K562 (cell line): ENCODE data around the gene TEP1. TPM values are rescaled to one million over a fixed set of nuclear protein-coding genes. Genes with fewer than 3 reads are reported as not detected.

Experiments
- ATAC-seq: fragments of 200-7000 bp; cut with Tn5 transposase; 3 replicates; pipeline ENCODE4 v1.9.1; 2020; ENCODE audit warnings: moderate library complexity
- BruUV-seq: library from RNA; stranded (reverse); fragments of 400-500 nt; replicated peaks from 2 replicates; lab custom pipeline; 2021; lab: Mats Ljungman, UMichigan
- CTCF ChIA-PET: fragments of 300-600 bp; formaldehyde crosslinking; extraction: SDS; loops from one replicate; lab custom pipeline; 2021; ENCODE audit warnings: low intra/inter-chr PET ratio; lab: Yijun Ruan, JAX
- POLR2A ChIA-PET: fragments of 300-600, 350-650 bp; sonication (Branson Sonifier 250); formaldehyde crosslinking; extraction: SDS; loops from one replicate; lab custom pipeline; 2021; ENCODE audit warnings: antibody characterized with exemption, inconsistent platforms; lab: Yijun Ruan, JAX
- DNase-seq, 4 experiments: peaks; one replicate each; pipeline versions ENCODE4 v3.0.0 to v3.0.0-alpha.2; 2011 to 2018; ENCODE audit warnings: low spot score in 3 of 4, mixed read lengths in 3 of 4; ENCODE audit errors: extremely low read depth in 1 of 4
- FAIRE-seq: peaks from 2 replicates; lab custom pipeline; 2011; peaks lifted over from hg19 to GRCh38; lab: Jason Lieb, UNC
- H2AFZ ChIP-seq: 2 replicates; pipeline ENCODE4 v1.6.0; 2011; ENCODE audit warnings: low read depth, low read length, control low read depth, inconsistent platforms
- H3K27ac ChIP-seq: fragments of 200-600 bp; 3 replicates; pipeline ENCODE4 v1.8.0; 2011; ENCODE audit warnings: low read depth, mild to moderate bottlenecking, control low read depth, inconsistent platforms, low read length, moderate library complexity, mixed read lengths; ENCODE audit errors: extremely low read depth
- H3K27me3 ChIP-seq, 2 experiments: fragments of 300-600 bp in 1 of 2; 2 replicates in 1 of 2; 3 replicates in 1 of 2; pipeline versions ENCODE4 v1.6.0 to v1.8.0; 2011; ENCODE audit warnings: inconsistent platforms in 2 of 2, low read length in 2 of 2, mild to moderate bottlenecking in 1 of 2, mixed read lengths in 1 of 2, moderate library complexity in 1 of 2; ENCODE audit not compliant: control insufficient read depth in 2 of 2, insufficient read depth in 2 of 2
- H3K36me3 ChIP-seq: fragments of 300-600 bp; 3 replicates; pipeline ENCODE4 v1.8.0; 2011; ENCODE audit warnings: mild to moderate bottlenecking, low read length, inconsistent platforms; ENCODE audit not compliant: control insufficient read depth, insufficient read depth
- H3K4me1 ChIP-seq, 2 experiments: fragments of 200-600 bp in 1 of 2; replicated peaks in 1 of 2; 2 replicates in 1 of 2; 3 replicates in 1 of 2; pipeline versions ENCODE4 v1.5.1 to v1.8.0; 2011; ENCODE audit warnings: inconsistent platforms in 2 of 2, low read length in 2 of 2, mild to moderate bottlenecking in 1 of 2, mixed read lengths in 1 of 2, moderate library complexity in 1 of 2; ENCODE audit not compliant: control insufficient read depth in 2 of 2, insufficient read depth in 2 of 2
- H3K4me2 ChIP-seq: 2 replicates; pipeline ENCODE4 v1.6.1; 2011; ENCODE audit warnings: low read length, control low read depth, inconsistent platforms, mixed read lengths; ENCODE audit not compliant: insufficient read depth
- H3K4me3 ChIP-seq: fragments of 200-600 bp; sonication (generic), shearing (Covaris generic); 2 replicates; pipeline ENCODE4 v1.5.1; 2016; ENCODE audit warnings: control low read depth, inconsistent platforms
- H3K79me2 ChIP-seq: fragments of 200-600 bp; 3 replicates; pipeline ENCODE4 v1.8.0; 2011; ENCODE audit warnings: low read length, inconsistent platforms; ENCODE audit not compliant: control insufficient read depth, insufficient read depth
- H3K9ac ChIP-seq, 2 experiments: 2 replicates each; pipeline versions ENCODE4 v1.6.0 to v1.6.1; 2011; ENCODE audit warnings: low read depth in 2 of 2, low read length in 2 of 2, control low read depth in 1 of 2, inconsistent platforms in 1 of 2, mild to moderate bottlenecking in 1 of 2, mixed read lengths in 1 of 2; ENCODE audit not compliant: insufficient read depth in 1 of 2
- H3K9me1 ChIP-seq: one replicate; pipeline ENCODE4 v1.6.0; 2011; ENCODE audit warnings: inconsistent platforms, mild to moderate bottlenecking, low read length, moderate library complexity; ENCODE audit not compliant: control insufficient read depth, insufficient read depth
- H3K9me3 ChIP-seq: replicated peaks from 2 replicates; pipeline ENCODE4 v1.5.1; 2011; ENCODE audit warnings: low read depth, low read length, inconsistent platforms; ENCODE audit not compliant: control insufficient read depth, insufficient read depth
- H4K20me1 ChIP-seq: replicated peaks from 2 replicates; pipeline ENCODE4 v1.6.1; 2011; ENCODE audit warnings: low read length, inconsistent platforms, mixed read lengths; ENCODE audit not compliant: control insufficient read depth, insufficient read depth
- MYC ChIP-seq, 2 experiments: fragments of 250-450 bp in 1 of 2; sonication (Bioruptor Pico) in 1 of 2; IDR thresholded peaks; 2 replicates each; pipeline versions ENCODE4 v1.5.1 to v1.6.1; 2012 to 2021; ENCODE audit warnings: low read depth in 2 of 2, borderline replicate concordance in 1 of 2, improper control_type of control experiment in 1 of 2, low read length in 1 of 2, mild to moderate bottlenecking in 1 of 2, moderate library complexity in 1 of 2
- RFX5 ChIP-seq: IDR thresholded peaks from 2 replicates; pipeline ENCODE4 v1.6.1; 2011; ENCODE audit warnings: low read depth, mild to moderate bottlenecking, improper control_type of control experiment, low read length
- U2AF1 ChIP-seq: fragments of 200-400 bp; formaldehyde crosslinking; optimal IDR thresholded peaks from 2 replicates; pipeline ENCODE3; 2017; ENCODE audit warnings: mild to moderate bottlenecking, low read depth, low read length, moderate library complexity
- U2AF2 ChIP-seq: fragments of 200-400 bp; formaldehyde crosslinking; optimal IDR thresholded peaks from 2 replicates; pipeline ENCODE3; 2017; ENCODE audit warnings: low read depth, mild to moderate bottlenecking, low read length
- ZBTB8A ChIP-seq: fragments of 450-650 bp; IDR thresholded peaks from 2 replicates; pipeline ENCODE4 v1.6.1; 2018; ENCODE audit warnings: mild to moderate bottlenecking, moderate library complexity; ENCODE audit not compliant: partially characterized antibody
- WGBS: fragments of 100-300 bp; shearing (Covaris generic); methylation state at CpG from one replicate; pipeline ENCODE4 v1.1.6; 2016; ENCODE audit warnings: low coverage, mixed read lengths; ENCODE audit not compliant: insufficient coverage; ENCODE audit errors: missing lambda C conversion rate; 5-methylcytosine and 5-hydroxymethylcytosine counted together
- in situ Hi-C: fragments of 300-500 bp; cut with MboI; formaldehyde crosslinking; loops from 4 replicates; pipeline ENCODE4 v1.15.0; 2018; ENCODE audit warnings: inconsistent platforms, mixed read lengths
- intact Hi-C: fragments of 100-400 bp; cut with micrococcal nuclease; formaldehyde crosslinking; loops from 2 replicates; pipeline ENCODE4 v1.14.2; 2022
- polyA plus RNA-seq, 8 experiments: library from polyadenylated mRNA; depleted of rRNA in 4 of 8; stranded (reverse) in 5 of 8; unstranded in 3 of 8; fragments of >200 nt; fragmentation: Nextera tagmentation in 2 of 8; fragmentation: Illumina TruSeq in 1 of 8; extraction: Ambion mirVana in 2 of 8; extraction: Trizol in 1 of 8; gene quantifications; 2 replicates each; pipeline versions ENCODE4 v1.2.1 to v1.2.3, GENCODE V29; 2011 to 2014; ENCODE audit warnings: inconsistent platforms in 1 of 8, missing spikeins in 1 of 8
- total RNA-seq, 7 experiments: library from RNA; depleted of rRNA in 6 of 7; stranded (reverse); fragments of >200 nt in 6 of 7; fragmentation: Illumina TruSeq in 2 of 7; extraction: Trizol in 2 of 7; gene quantifications; 2 replicates each; pipeline versions ENCODE4 v1.2.1 to v1.2.3, GENCODE V29; 2011 to 2021; ENCODE audit warnings: low replicate concordance in 1 of 7
- TF ChIP-seq, protein P1 (sequence below): fragments of 250-450 bp; sonication (Bioruptor Pico); IDR thresholded peaks from 2 replicates; pipeline ENCODE4 v1.5.0; 2021
- TF ChIP-seq, protein P2 (sequence below): fragments of 250-450 bp; sonication (Bioruptor Pico); IDR thresholded peaks from 2 replicates; pipeline ENCODE4 v1.8.0; 2022; ENCODE audit warnings: inconsistent platforms, mild to moderate bottlenecking, moderate library complexity, borderline replicate concordance
- TF ChIP-seq, protein P3 (sequence below): sonication (generic); formaldehyde crosslinking; IDR thresholded peaks from 2 replicates; pipeline ENCODE4 v1.8.0; 2022; ENCODE audit warnings: mild to moderate bottlenecking, low read depth, missing genetic modification reagents

The TEP1 gene
- total and polyA plus RNA-seq, 9 of the 15 experiments (the other 6 are each of a cell fraction or from before 2014, with no cell fraction given) = 1.0 to 12.2 (median 7.1) TPM

GRCh38 chr14:20377171-20377570, 36.1 kb downstream of the TEP1 start (continued):
- TF ChIP-seq RFX5 (no peak), MYC (IDR thresholded peaks at IDR 0.05; ENCODE audit: low read depth, low read length) (no peak), MYC (CRISPR knock-in tag; IDR thresholded peaks at IDR 0.05; ENCODE audit: borderline replicate concordance, low read depth) (no peak)
- TF ChIP-seq, protein P1, sequence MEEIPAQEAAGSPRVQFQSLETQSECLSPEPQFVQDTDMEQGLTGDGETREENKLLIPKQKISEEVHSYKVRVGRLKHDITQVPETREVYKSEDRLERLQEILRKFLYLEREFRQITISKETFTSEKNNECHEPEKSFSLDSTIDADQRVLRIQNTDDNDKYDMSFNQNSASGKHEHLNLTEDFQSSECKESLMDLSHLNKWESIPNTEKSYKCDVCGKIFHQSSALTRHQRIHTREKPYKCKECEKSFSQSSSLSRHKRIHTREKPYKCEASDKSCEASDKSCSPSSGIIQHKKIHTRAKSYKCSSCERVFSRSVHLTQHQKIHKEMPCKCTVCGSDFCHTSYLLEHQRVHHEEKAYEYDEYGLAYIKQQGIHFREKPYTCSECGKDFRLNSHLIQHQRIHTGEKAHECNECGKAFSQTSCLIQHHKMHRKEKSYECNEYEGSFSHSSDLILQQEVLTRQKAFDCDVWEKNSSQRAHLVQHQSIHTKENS (CRISPR knock-in tag) = no peak
- TF ChIP-seq, all 486 proteins: peak for 0

GRCh38 chr14:20376071-20376588, 37.2 kb downstream of the TEP1 start:
- FAIRE-seq (no peak), ATAC-seq (no peak)
- no peak overlapping the region; a peak in 1 of 4 replicates for H3K9ac ChIP-seq

More at GRCh38 chr14:20376071-20376588, 37.2 kb downstream of the TEP1 start:
- DNase-seq = no peak
- intact Hi-C loops = no loop called here
- Histone ChIP-seq H4K20me1 (no peaks in the 10 kb centered on the region), H3K4me3 (no peak overlapping the region), H3K27ac (no peak overlapping the region), H3K27me3 (no peaks in the 10 kb centered on the region), H3K9me3 (no peaks in the 10 kb centered on the region), H3K4me1 (no peaks in the 10 kb centered on the region), H2AFZ (no peak overlapping the region), H3K4me2 (no peak overlapping the region), H3K9me1 (no peaks in the 10 kb centered on the region), H3K36me3 (peaks cover 51% of the 10 kb centered on the region; the same call in 2 of the 3 replicates), H3K79me2 (no peaks in the 10 kb centered on the region)
- BruUV-seq = no TSS peak
- ChIA-PET CTCF (no interaction called here), POLR2A (no interaction called here)
- TF ChIP-seq ZBTB8A = no peak
- TF ChIP-seq, protein P2, sequence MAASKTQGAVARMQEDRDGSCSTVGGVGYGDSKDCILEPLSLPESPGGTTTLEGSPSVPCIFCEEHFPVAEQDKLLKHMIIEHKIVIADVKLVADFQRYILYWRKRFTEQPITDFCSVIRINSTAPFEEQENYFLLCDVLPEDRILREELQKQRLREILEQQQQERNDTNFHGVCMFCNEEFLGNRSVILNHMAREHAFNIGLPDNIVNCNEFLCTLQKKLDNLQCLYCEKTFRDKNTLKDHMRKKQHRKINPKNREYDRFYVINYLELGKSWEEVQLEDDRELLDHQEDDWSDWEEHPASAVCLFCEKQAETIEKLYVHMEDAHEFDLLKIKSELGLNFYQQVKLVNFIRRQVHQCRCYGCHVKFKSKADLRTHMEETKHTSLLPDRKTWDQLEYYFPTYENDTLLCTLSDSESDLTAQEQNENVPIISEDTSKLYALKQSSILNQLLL (CRISPR knock-in tag) = no peak
- no peak for TF ChIP-seq U2AF1
- no peak for TF ChIP-seq U2AF2
- TF ChIP-seq, protein P3, sequence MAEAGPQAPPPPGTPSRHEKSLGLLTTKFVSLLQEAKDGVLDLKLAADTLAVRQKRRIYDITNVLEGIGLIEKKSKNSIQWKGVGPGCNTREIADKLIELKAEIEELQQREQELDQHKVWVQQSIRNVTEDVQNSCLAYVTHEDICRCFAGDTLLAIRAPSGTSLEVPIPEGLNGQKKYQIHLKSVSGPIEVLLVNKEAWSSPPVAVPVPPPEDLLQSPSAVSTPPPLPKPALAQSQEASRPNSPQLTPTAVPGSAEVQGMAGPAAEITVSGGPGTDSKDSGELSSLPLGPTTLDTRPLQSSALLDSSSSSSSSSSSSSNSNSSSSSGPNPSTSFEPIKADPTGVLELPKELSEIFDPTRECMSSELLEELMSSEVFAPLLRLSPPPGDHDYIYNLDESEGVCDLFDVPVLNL = no peak
- WGBS = 82% methylated on average over 7 of the region's 12 CpGs
- in situ Hi-C loops = no loop called here
